MCF 10A (cell line): ENCODE data around the gene TMEM254. TPM values are rescaled to one million over a fixed set of nuclear protein-coding genes. Genes with fewer than 3 reads are reported as not detected.
A peak's percentile ranks its signal among the peaks of the same experiment; 100 is the strongest.

Experiments used
- BruUV-seq: library from RNA; stranded (reverse); fragments of 400-500 nt; replicated peaks from 2 replicates; lab custom pipeline; 2021; lab: Mats Ljungman, UMichigan
- CTCF ChIA-PET: fragments of 300-600 bp; sonication (Branson Sonifier 250); formaldehyde crosslinking; extraction: SDS; loops from one replicate; lab custom pipeline; 2021; ENCODE audit warnings: antibody characterized with exemption, inconsistent platforms; lab: Yijun Ruan, JAX
- POLR2A ChIA-PET: fragments of 300-600, 350-650 bp; sonication (Branson Sonifier 250); formaldehyde crosslinking; extraction: SDS; loops from one replicate; lab custom pipeline; 2020; ENCODE audit warnings: antibody characterized with exemption, inconsistent platforms; lab: Yijun Ruan, JAX
- DNase-seq: peaks from one replicate; pipeline ENCODE4 v3.0.0-alpha.2; 2018; ENCODE audit not compliant: unreplicated experiment
- H3K27ac Mint-ChIP-seq: one replicate; pipeline ENCODE4 v1.8.0; 2022; ENCODE audit warnings: mild to moderate bottlenecking, low read depth, mixed read lengths; ENCODE audit not compliant: unreplicated experiment
- H3K27me3 Mint-ChIP-seq: one replicate; pipeline ENCODE4 v1.8.0; 2022; ENCODE audit warnings: mixed read lengths; ENCODE audit not compliant: insufficient read depth, unreplicated experiment
- H3K36me3 Mint-ChIP-seq: one replicate; pipeline ENCODE4 v1.8.0; 2022; ENCODE audit warnings: mild to moderate bottlenecking, moderate library complexity, mixed read lengths; ENCODE audit not compliant: insufficient read depth, unreplicated experiment
- H3K4me1 Mint-ChIP-seq: one replicate; pipeline ENCODE4 v1.8.0; 2022; ENCODE audit warnings: mixed read lengths; ENCODE audit not compliant: insufficient read depth, unreplicated experiment
- H3K4me3 Mint-ChIP-seq: one replicate; pipeline ENCODE4 v1.8.0; 2022; ENCODE audit warnings: mild to moderate bottlenecking, moderate library complexity, mixed read lengths; ENCODE audit not compliant: unreplicated experiment
- H3K9me3 Mint-ChIP-seq: one replicate; pipeline ENCODE4 v1.8.0; 2022; ENCODE audit warnings: mixed read lengths; ENCODE audit not compliant: unreplicated experiment
- CTCF ChIP-seq: fragments of 200-600 bp; IDR thresholded peaks from one replicate; pipeline ENCODE4 v1.8.0; 2022; ENCODE audit warnings: antibody characterized with exemption, mild to moderate bottlenecking; ENCODE audit not compliant: unreplicated experiment
- intact Hi-C: fragments of 100-400 bp; cut with micrococcal nuclease; formaldehyde crosslinking; loops from 2 replicates; pipeline ENCODE4 v1.14.1; 2022
- total RNA-seq: library from RNA; stranded (reverse); gene quantifications from 2 replicates; pipeline ENCODE4 v1.2.3, GENCODE V29; 2022

The TMEM254 gene
- total RNA-seq, 1 experiment from 2014 or later = 24.7 TPM

- no peak for TF ChIP-seq CTCF
- Mint-ChIP-seq H3K4me3 (no peak overlapping the region), H3K36me3 (peaks cover 8% of the 10 kb centered on the region), H3K27ac (no peak overlapping the region), H3K9me3 (no peaks in the 10 kb centered on the region), H3K27me3 (peaks cover 14% of the 10 kb centered on the region), H3K4me1 (peaks cover 11% of the 10 kb centered on the region)
- intact Hi-C loops = no loop called here
- POLR2A ChIA-PET = no interaction called here
- CTCF ChIA-PET = interaction anchor here (1.9 kb wide), 1 partner anchor 77 kb away, joined by 7 read pairs; no protein-coding TSS in a partner anchor
- no TSS peak for BruUV-seq
- peak; percentile 95 for DNase-seq
These were observed 57.7 kb downstream of the TMEM254 start for GRCh38 chr10:80136134-80136571.

- POLR2A ChIA-PET = interaction anchor here (0.6 kb wide), 1 partner anchor 75 kb away, joined by 3 read pairs; no protein-coding TSS in a partner anchor
- H3K36me3 Mint-ChIP-seq = peaks cover 8% of the 10 kb centered on the region
- no peak overlapping the region for H3K4me3 Mint-ChIP-seq
- H3K9me3 Mint-ChIP-seq = no peaks in the 10 kb centered on the region
- H3K4me1 Mint-ChIP-seq = peaks cover 11% of the 10 kb centered on the region
- TF ChIP-seq CTCF = no peak
- peaks cover 14% of the 10 kb centered on the region for H3K27me3 Mint-ChIP-seq
- no peak for DNase-seq
- intact Hi-C loops = no loop called here
- no TSS peak for BruUV-seq
- CTCF ChIA-PET = interaction anchor here (0.6 to 1.9 kb wide), 3 partner anchors 76 to 248 kb away, joined by 3 to 7 read pairs (median 5); no protein-coding TSS in a partner anchor
- no peak overlapping the region for H3K27ac Mint-ChIP-seq
These were observed 58.8 kb downstream of the TMEM254 start for GRCh38 chr10:80137031-80137862.

GRCh38 chr10:80137920-80138319, 59.5 kb downstream of the TMEM254 start:
- no peak for TF ChIP-seq CTCF
- Mint-ChIP-seq H3K27ac (no peak overlapping the region), H3K27me3 (peaks cover 7% of the 10 kb centered on the region), H3K9me3 (no peaks in the 10 kb centered on the region), H3K4me3 (no peak overlapping the region), H3K4me1 (peaks cover 6% of the 10 kb centered on the region), H3K36me3 (peaks cover 8% of the 10 kb centered on the region)
- ChIA-PET POLR2A (interaction anchor here (0.6 kb wide), 1 partner anchor 74 kb away, joined by 3 read pairs; no protein-coding TSS in a partner anchor), CTCF (interaction anchor here (0.6 to 1.9 kb wide), 3 partner anchors 75 to 248 kb away, joined by 3 to 7 read pairs (median 5); no protein-coding TSS in a partner anchor)
- no peak for DNase-seq
- intact Hi-C loops = no loop called here
- no TSS peak for BruUV-seq

GRCh38 chr10:80139265-80139664, 60.8 kb downstream of the TMEM254 start:
- Mint-ChIP-seq H3K9me3 (no peaks in the 10 kb centered on the region), H3K4me1 (peaks cover 5% of the 10 kb centered on the region), H3K27ac (no peak overlapping the region), H3K36me3 (peaks cover 8% of the 10 kb centered on the region), H3K27me3 (no peaks in the 10 kb centered on the region), H3K4me3 (no peak overlapping the region)
- no TSS peak for BruUV-seq
- ChIA-PET CTCF (interaction anchor here (1.0 kb wide), 1 partner anchor 9 kb away, joined by 4 read pairs; no protein-coding TSS in a partner anchor), POLR2A (interaction anchor here (0.9 kb wide), 1 partner anchor 65 kb away, joined by 3 read pairs; the partner anchor contains the start of gene ANXA11)
- DNase-seq = no peak
- TF ChIP-seq CTCF = no peak
- intact Hi-C loops = no loop called here
